H9 (cell line): ENCODE measurements around the gene DGKH. TPM values are rescaled to one million over a fixed set of nuclear protein-coding genes. Genes with fewer than 3 reads are reported as not detected.

Experiments
- DNase-seq: peaks from one replicate; pipeline ENCODE4 v3.0.0-alpha.2; 2017
- H2AFZ ChIP-seq: one replicate; pipeline ENCODE4 v1.6.1; 2013; ENCODE audit warnings: mild to moderate bottlenecking, low read length, control low read depth, moderate library complexity
- H2AK5ac ChIP-seq: 2 replicates; pipeline ENCODE4 v1.6.1; 2013; ENCODE audit warnings: low read length, control low read depth, mixed read lengths; ENCODE audit not compliant: insufficient read length
- H2BK120ac ChIP-seq: one replicate; pipeline ENCODE4 v1.6.1; 2013; ENCODE audit warnings: low read depth, mild to moderate bottlenecking, low read length, control low read depth, inconsistent platforms; ENCODE audit not compliant: poor library complexity, severe bottlenecking
- H2BK12ac ChIP-seq: 2 replicates; pipeline ENCODE4 v1.6.1; 2013; ENCODE audit warnings: low read length, control low read depth, mixed read lengths, low read depth; ENCODE audit not compliant: insufficient read length
- H2BK15ac ChIP-seq: 2 replicates; pipeline ENCODE4 v1.6.1; 2013; ENCODE audit warnings: low read depth, low read length, control low read depth
- H2BK20ac ChIP-seq: one replicate; pipeline ENCODE4 v1.6.1; 2013; ENCODE audit warnings: low read depth, mild to moderate bottlenecking, low read length, control low read depth, inconsistent platforms; ENCODE audit not compliant: poor library complexity, severe bottlenecking
- H2BK5ac ChIP-seq: 2 replicates; pipeline ENCODE4 v1.6.1; 2013; ENCODE audit warnings: low read length, control low read depth, mixed read lengths; ENCODE audit not compliant: insufficient read length
- H3K14ac ChIP-seq: 2 replicates; pipeline ENCODE4 v1.6.1; 2013; ENCODE audit warnings: low read length, control low read depth; ENCODE audit not compliant: insufficient read depth
- H3K18ac ChIP-seq: 2 replicates; pipeline ENCODE4 v1.6.1; 2013; ENCODE audit warnings: low read depth, mild to moderate bottlenecking, mixed read lengths, low read length, control low read depth; ENCODE audit not compliant: insufficient read length
- H3K23ac ChIP-seq: 2 replicates; pipeline ENCODE4 v1.6.1; 2013; ENCODE audit warnings: low read length, control low read depth, mixed read lengths, low read depth; ENCODE audit not compliant: insufficient read length
- H3K23me2 ChIP-seq: 2 replicates; pipeline ENCODE4 v1.6.1; 2013; ENCODE audit warnings: low read depth, mild to moderate bottlenecking, mixed read lengths, low read length, control low read depth; ENCODE audit not compliant: insufficient read length, poor library complexity, severe bottlenecking
- H3K27ac ChIP-seq: 2 replicates; pipeline ENCODE4 v1.5.1; 2013; ENCODE audit warnings: low read length, control low read depth, mixed read lengths, low read depth; ENCODE audit not compliant: insufficient read length
- H3K27me3 ChIP-seq: 2 replicates; pipeline ENCODE4 v1.6.1; 2013; ENCODE audit warnings: low read length, control low read depth, inconsistent platforms; ENCODE audit not compliant: insufficient read depth
- H3K4ac ChIP-seq: 2 replicates; pipeline ENCODE4 v1.6.1; 2013; ENCODE audit warnings: low read depth, mild to moderate bottlenecking, control low read depth, inconsistent platforms, low read length, moderate library complexity
- H3K4me1 ChIP-seq: 2 replicates; pipeline ENCODE4 v1.6.1; 2013; ENCODE audit warnings: low read length, control low read depth, inconsistent platforms; ENCODE audit not compliant: insufficient read depth
- H3K4me2 ChIP-seq: 2 replicates; pipeline ENCODE4 v1.6.1; 2013; ENCODE audit warnings: low read length, control low read depth, mixed read lengths; ENCODE audit not compliant: insufficient read length, insufficient read depth
- H3K56ac ChIP-seq: 2 replicates; pipeline ENCODE4 v1.6.1; 2013; ENCODE audit warnings: low read depth, mild to moderate bottlenecking, mixed read lengths, low read length, control low read depth; ENCODE audit not compliant: insufficient read length
- H3K79me1 ChIP-seq: 2 replicates; pipeline ENCODE4 v1.6.1; 2013; ENCODE audit warnings: low read depth, mild to moderate bottlenecking, moderate library complexity, low read length, control low read depth, inconsistent platforms; ENCODE audit not compliant: insufficient read depth, poor library complexity, severe bottlenecking
- H3K79me2 ChIP-seq: 2 replicates; pipeline ENCODE4 v1.6.1; 2013; ENCODE audit warnings: low read length, control low read depth, inconsistent platforms; ENCODE audit not compliant: insufficient read depth
- H3K9ac ChIP-seq: 2 replicates; pipeline ENCODE4 v1.6.1; 2013; ENCODE audit warnings: low read length, control low read depth, mixed read lengths; ENCODE audit not compliant: insufficient read length; ENCODE audit errors: extremely low read depth
- H3K9me3 ChIP-seq: one replicate; pipeline ENCODE4 v1.6.1; 2013; ENCODE audit warnings: low read depth, low read length, inconsistent platforms; ENCODE audit not compliant: control insufficient read depth
- H3T11ph ChIP-seq: one replicate; pipeline ENCODE4 v1.6.1; 2013; ENCODE audit warnings: mild to moderate bottlenecking, low read length, control low read depth, inconsistent platforms
- H4K20me1 ChIP-seq: one replicate; pipeline ENCODE4 v1.6.1; 2013; ENCODE audit not compliant: control insufficient read depth, insufficient read length, insufficient read depth
- H4K5ac ChIP-seq: 2 replicates; pipeline ENCODE4 v1.6.1; 2013; ENCODE audit warnings: low read depth, mild to moderate bottlenecking, mixed read lengths, low read length, control low read depth; ENCODE audit not compliant: insufficient read length
- H4K8ac ChIP-seq: replicated peaks from 2 replicates; pipeline ENCODE4 v1.6.1; 2013; ENCODE audit warnings: low read length, control low read depth, mixed read lengths, low read depth; ENCODE audit not compliant: insufficient read length
- H4K91ac ChIP-seq: 2 replicates; pipeline ENCODE4 v1.6.1; 2013; ENCODE audit warnings: low read depth, mild to moderate bottlenecking, moderate library complexity, mixed read lengths, low read length, control low read depth; ENCODE audit not compliant: insufficient read length
- H3K27ac Mint-ChIP-seq, 3 experiments: 2 replicates in 2 of 3; 3 replicates in 1 of 3; pipeline ENCODE4 v1.8.0; 2020 to 2021; ENCODE audit warnings: mixed read lengths in 3 of 3, mild to moderate bottlenecking in 1 of 3, moderate library complexity in 1 of 3
- H3K27me3 Mint-ChIP-seq: 2 replicates; pipeline ENCODE4 v1.8.0; 2021; ENCODE audit warnings: low read depth, mild to moderate bottlenecking, moderate library complexity, mixed read lengths
- H3K36me3 Mint-ChIP-seq, 3 experiments: 2 replicates in 2 of 3; 3 replicates in 1 of 3; pipeline ENCODE4 v1.8.0; 2020 to 2021; ENCODE audit warnings: low read depth in 3 of 3, mixed read lengths in 3 of 3; ENCODE audit not compliant: insufficient read depth in 1 of 3
- H3K4me1 Mint-ChIP-seq, 2 experiments: 2 replicates each; pipeline ENCODE4 v1.8.0; 2020; ENCODE audit warnings: mixed read lengths in 2 of 2
- H3K4me3 Mint-ChIP-seq, 2 experiments: 2 replicates in 1 of 2; 3 replicates in 1 of 2; pipeline ENCODE4 v1.8.0; 2020 to 2021; ENCODE audit warnings: mild to moderate bottlenecking in 2 of 2, mixed read lengths in 2 of 2, moderate library complexity in 1 of 2
- H3K9me3 Mint-ChIP-seq, 2 experiments: 2 replicates in 1 of 2; 3 replicates in 1 of 2; pipeline ENCODE4 v1.8.0; 2020; ENCODE audit warnings: mild to moderate bottlenecking in 2 of 2, mixed read lengths in 2 of 2, moderate library complexity in 1 of 2
- CTCF ChIP-seq: fragments of 200-600 bp; sonication (generic); conservative IDR thresholded peaks from 3 replicates; pipeline ENCODE4 v1.8.0; 2021; ENCODE audit warnings: antibody characterized with exemption, mild to moderate bottlenecking
- WGBS: extraction: QIAGEN DNeasy Blood & Tissue Kit; methylation state at CpG from one replicate; pipeline ENCODE4 v1.1.7; 2013; ENCODE audit warnings: missing lambda C conversion rate, low lambda C conversion rate, mixed read lengths; ENCODE audit not compliant: insufficient read length; ENCODE audit errors: extremely low coverage; 5-methylcytosine and 5-hydroxymethylcytosine counted together
- total RNA-seq: library from RNA; stranded (reverse); gene quantifications from 2 replicates; pipeline ENCODE4 v1.2.1, GENCODE V29; 2021

The DGKH gene
- total RNA-seq, 1 experiment from 2014 or later, result 8.6 TPM

- H3K27me3 ChIP-seq, result peaks cover 15% of the 10 kb centered on the region; the same call in 1 of the 2 replicates
- H3K9me3 ChIP-seq, result no peaks in the 10 kb centered on the region
- no peaks in the 10 kb centered on the region for H3K4me1 ChIP-seq
- no peaks in the 10 kb centered on the region for H3K79me2 ChIP-seq
- H3K4me1 Mint-ChIP-seq, result peaks cover 8 to 10% of the 10 kb centered on the region in 2 experiments
- H2BK20ac ChIP-seq, result no peak overlapping the region
- no peak overlapping the region for H2BK12ac ChIP-seq
- no peak overlapping the region for H3K4ac ChIP-seq
- H2BK120ac ChIP-seq, result no peak overlapping the region
- H3K23me2 ChIP-seq, result peaks cover 10% of the 10 kb centered on the region
- no peak overlapping the region for H3K9ac ChIP-seq
- H2BK15ac ChIP-seq, result no peak overlapping the region
- H3K36me3 Mint-ChIP-seq, result peaks cover 0 to 11% (median 3%) of the 10 kb centered on the region in 3 experiments; a peak in 4 of 7 replicates
- no peak overlapping the region for H3K14ac ChIP-seq
- H4K20me1 ChIP-seq, result no peaks in the 10 kb centered on the region
- no peak for DNase-seq
- H2BK5ac ChIP-seq, result no peak overlapping the region
- H3K79me1 ChIP-seq, result no peaks in the 10 kb centered on the region
- no peak overlapping the region for H4K8ac ChIP-seq
- H3K27ac Mint-ChIP-seq, result no peak overlapping the region
- peaks cover 48% of the 10 kb centered on the region for H3K27me3 Mint-ChIP-seq
- no CpG with 5 or more reads among the region's 3 CpGs for WGBS
- H2AK5ac ChIP-seq, result no peak overlapping the region
- H3K4me3 Mint-ChIP-seq, result no peak overlapping the region
- H3K4me2 ChIP-seq, result no peak overlapping the region
- no peak overlapping the region for H3K23ac ChIP-seq
- no peak overlapping the region for H3T11ph ChIP-seq
- H3K9me3 Mint-ChIP-seq, result peaks cover 10 to 16% of the 10 kb centered on the region in 2 experiments
- H3K27ac ChIP-seq, result no peak overlapping the region
- H4K5ac ChIP-seq, result no peak overlapping the region
- no peak for TF ChIP-seq CTCF
- no peak overlapping the region for H3K18ac ChIP-seq
- no peak overlapping the region for H4K91ac ChIP-seq
- H2AFZ ChIP-seq, result no peak overlapping the region
- H3K56ac ChIP-seq, result no peak overlapping the region
Measured at GRCh38 chr13:42036711-42037110, 11.7 kb upstream of the DGKH start.
